GM12875 (cell line): ENCODE results near the gene MFAP1.
A peak's percentile ranks its signal among the peaks of the same experiment; 100 is the strongest.

ENCODE experiments used
- H3K4me3 ChIP-seq: one replicate; pipeline ENCODE4 v1.5.1; 2011; ENCODE audit warnings: low read depth, low read length, control low read depth
- CTCF ChIP-seq: IDR thresholded peaks from 2 replicates; pipeline ENCODE4 v1.5.1; 2011; ENCODE audit warnings: low read depth, mild to moderate bottlenecking, control low read depth, inconsistent platforms, low read length, moderate library complexity, borderline replicate concordance; ENCODE audit not compliant: insufficient read depth

MFAP1 gene

GRCh38 chr15:43779016-43779415, 45.5 kb downstream of the MFAP1 start:
- no peak for TF ChIP-seq CTCF
- no peak overlapping the region for H3K4me3 ChIP-seq

- peak; percentile 88 for TF ChIP-seq CTCF
- H3K4me3 ChIP-seq: peak overlapping the region; percentile 65
These were observed 47.1 kb downstream of the MFAP1 start for GRCh38 chr15:43777267-43777914.

- no peak for TF ChIP-seq CTCF
- peak within 1 kb of the TSS; percentile 65 for H3K4me3 ChIP-seq
These were observed 47.7 kb downstream of the MFAP1 start, which contains the start of gene ELL3 for GRCh38 chr15:43776718-43777266. TSS of gene ELL3 (minus strand) at chr15:43776966. CDS start at chr15:43776901, 65 bp downstream.

GRCh38 chr15:43776101-43776717, 48.3 kb downstream of the MFAP1 start:
- no peak for TF ChIP-seq CTCF
- peak overlapping the region; percentile 65 for H3K4me3 ChIP-seq

GRCh38 chr15:43775411-43775965, 49.0 kb downstream of the MFAP1 start:
- peak overlapping the region; percentile 65 for H3K4me3 ChIP-seq
- peak; percentile 22; the same call in 1 of the 2 replicates for TF ChIP-seq CTCF

GRCh38 chr15:43774062-43774461, 50.4 kb downstream of the MFAP1 start:
- no peak overlapping the region for H3K4me3 ChIP-seq
- TF ChIP-seq CTCF: no peak
